ENCODE results near the gene SMIM24.

The SMIM24 gene

GRCh38 chr19:3507371-3508120 is 27.2 kb upstream of the SMIM24 start:
- peaks cover 42% of the 10 kb centered on the region for H3K4me1 Mint-ChIP-seq (ENCODE audit: low read depth)

GRCh38 chr19:3506384-3507340 is 26.3 kb upstream of the SMIM24 start:
- H3K4me3 Mint-ChIP-seq, result peak overlapping the region; percentile 89
- H3K27ac Mint-ChIP-seq, result peak overlapping the region; percentile 46
- peaks cover 3% of the 10 kb centered on the region for H3K36me3 Mint-ChIP-seq
- no peaks in the 10 kb centered on the region for H3K9me3 Mint-ChIP-seq (ENCODE audit: low read depth)
- no peaks in the 10 kb centered on the region for H3K27me3 Mint-ChIP-seq
- H3K4me1 Mint-ChIP-seq (ENCODE audit: low read depth), result peaks cover 42% of the 10 kb centered on the region

More at GRCh38 chr19:3507371-3508120, 27.2 kb upstream of the SMIM24 start:
- Mint-ChIP-seq H3K36me3 (peaks cover 3% of the 10 kb centered on the region), H3K27me3 (no peaks in the 10 kb centered on the region), H3K4me3 (peak overlapping the region; percentile 89), H3K27ac (peak overlapping the region; percentile 46), H3K9me3 (ENCODE audit: low read depth) (no peaks in the 10 kb centered on the region)

- H3K27ac Mint-ChIP-seq, result peak within 1 kb of the TSS; percentile 98
- peaks cover 42% of the 10 kb centered on the region for H3K4me1 Mint-ChIP-seq (ENCODE audit: low read depth)
- no peaks in the 10 kb centered on the region for H3K27me3 Mint-ChIP-seq
- H3K36me3 Mint-ChIP-seq, result peaks cover 3% of the 10 kb centered on the region
- H3K9me3 Mint-ChIP-seq (ENCODE audit: low read depth), result no peaks in the 10 kb centered on the region
- peak within 1 kb of the TSS; percentile 97 for H3K4me3 Mint-ChIP-seq
Measured at GRCh38 chr19:3505598-3506383, 25.5 kb upstream of the SMIM24 start, which contains the start of gene FZR1. Gene FZR1 (plus strand): TSS chr19:3506311. CDS start chr19:3522990, 16,679 bp downstream.

- Mint-ChIP-seq H3K36me3 (peaks cover 3% of the 10 kb centered on the region), H3K4me1 (ENCODE audit: low read depth) (peaks cover 43% of the 10 kb centered on the region), H3K4me3 (peak overlapping the region; percentile 97), H3K27me3 (no peaks in the 10 kb centered on the region), H3K27ac (peak overlapping the region; percentile 98), H3K9me3 (ENCODE audit: low read depth) (no peaks in the 10 kb centered on the region)
Measured at GRCh38 chr19:3504735-3505134, 24.4 kb upstream of the SMIM24 start.

DNA sequence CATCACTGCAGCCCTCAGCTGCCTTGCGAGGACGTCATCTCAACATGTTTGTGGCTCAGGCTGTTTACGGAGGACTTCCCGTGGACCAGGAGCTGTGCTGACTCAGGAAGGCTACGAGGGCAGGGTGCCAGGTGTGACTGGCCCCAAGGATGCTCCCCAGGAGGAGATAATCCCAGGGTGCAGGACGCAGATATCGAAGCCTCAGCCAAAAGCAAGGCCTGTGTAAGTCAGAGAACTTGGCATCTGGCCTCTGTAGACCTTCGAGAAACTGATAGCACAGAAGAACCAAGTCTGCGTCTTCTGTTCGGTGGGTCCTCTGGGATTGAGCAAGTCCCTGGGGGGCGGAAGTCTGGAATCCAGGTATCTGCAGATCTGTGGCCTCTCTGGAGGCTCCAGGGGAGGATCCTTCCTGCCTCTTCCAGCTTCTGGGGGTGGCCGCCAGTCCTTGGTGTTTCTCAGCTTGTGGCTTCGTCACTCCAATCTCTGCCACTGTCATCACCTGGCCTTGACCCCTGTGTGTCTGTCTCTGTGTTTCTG is 22.8 kb upstream of the SMIM24 start:
- H3K9me3 Mint-ChIP-seq (ENCODE audit: low read depth), result no peaks in the 10 kb centered on the region
- peaks cover 3% of the 10 kb centered on the region for H3K36me3 Mint-ChIP-seq
- H3K27ac Mint-ChIP-seq, result no peak overlapping the region
- no peak overlapping the region for H3K4me3 Mint-ChIP-seq
- peaks cover 41% of the 10 kb centered on the region for H3K4me1 Mint-ChIP-seq (ENCODE audit: low read depth)
- H3K27me3 Mint-ChIP-seq, result no peaks in the 10 kb centered on the region

- Mint-ChIP-seq H3K27ac (no peak overlapping the region), H3K36me3 (peaks cover 5% of the 10 kb centered on the region), H3K27me3 (no peaks in the 10 kb centered on the region), H3K4me3 (no peak overlapping the region), H3K4me1 (ENCODE audit: low read depth) (peaks cover 36% of the 10 kb centered on the region), H3K9me3 (ENCODE audit: low read depth) (no peaks in the 10 kb centered on the region)
Measured at GRCh38 chr19:3501780-3502179, 21.5 kb upstream of the SMIM24 start.

- H3K27me3 Mint-ChIP-seq, result no peaks in the 10 kb centered on the region
- H3K9me3 Mint-ChIP-seq (ENCODE audit: low read depth), result no peaks in the 10 kb centered on the region
- H3K36me3 Mint-ChIP-seq, result peaks cover 5% of the 10 kb centered on the region
- peak within 1 kb of the TSS; percentile 90 for H3K4me3 Mint-ChIP-seq
- peak within 1 kb of the TSS; percentile 97 for H3K27ac Mint-ChIP-seq
- H3K4me1 Mint-ChIP-seq (ENCODE audit: low read depth), result peaks cover 31% of the 10 kb centered on the region
Measured at GRCh38 chr19:3500429-3501101, 20.2 kb upstream of the SMIM24 start, which contains the start of gene DOHH. Gene DOHH (minus strand): TSS chr19:3500674. CDS start chr19:3496814, 3,860 bp downstream.

GRCh38 chr19:3499738-3500428 is 19.6 kb upstream of the SMIM24 start:
- Mint-ChIP-seq H3K4me1 (ENCODE audit: low read depth) (peaks cover 29% of the 10 kb centered on the region), H3K27me3 (no peaks in the 10 kb centered on the region), H3K9me3 (ENCODE audit: low read depth) (no peaks in the 10 kb centered on the region), H3K36me3 (peaks cover 5% of the 10 kb centered on the region), H3K4me3 (peak overlapping the region; percentile 90), H3K27ac (peak overlapping the region; percentile 97)

- Mint-ChIP-seq H3K27me3 (no peaks in the 10 kb centered on the region), H3K4me1 (ENCODE audit: low read depth) (peaks cover 26% of the 10 kb centered on the region), H3K27ac (no peak overlapping the region), H3K9me3 (ENCODE audit: low read depth) (no peaks in the 10 kb centered on the region), H3K36me3 (peaks cover 5% of the 10 kb centered on the region), H3K4me3 (peak overlapping the region; percentile 52)
Measured at GRCh38 chr19:3497757-3498520, 17.6 kb upstream of the SMIM24 start.

DNA sequence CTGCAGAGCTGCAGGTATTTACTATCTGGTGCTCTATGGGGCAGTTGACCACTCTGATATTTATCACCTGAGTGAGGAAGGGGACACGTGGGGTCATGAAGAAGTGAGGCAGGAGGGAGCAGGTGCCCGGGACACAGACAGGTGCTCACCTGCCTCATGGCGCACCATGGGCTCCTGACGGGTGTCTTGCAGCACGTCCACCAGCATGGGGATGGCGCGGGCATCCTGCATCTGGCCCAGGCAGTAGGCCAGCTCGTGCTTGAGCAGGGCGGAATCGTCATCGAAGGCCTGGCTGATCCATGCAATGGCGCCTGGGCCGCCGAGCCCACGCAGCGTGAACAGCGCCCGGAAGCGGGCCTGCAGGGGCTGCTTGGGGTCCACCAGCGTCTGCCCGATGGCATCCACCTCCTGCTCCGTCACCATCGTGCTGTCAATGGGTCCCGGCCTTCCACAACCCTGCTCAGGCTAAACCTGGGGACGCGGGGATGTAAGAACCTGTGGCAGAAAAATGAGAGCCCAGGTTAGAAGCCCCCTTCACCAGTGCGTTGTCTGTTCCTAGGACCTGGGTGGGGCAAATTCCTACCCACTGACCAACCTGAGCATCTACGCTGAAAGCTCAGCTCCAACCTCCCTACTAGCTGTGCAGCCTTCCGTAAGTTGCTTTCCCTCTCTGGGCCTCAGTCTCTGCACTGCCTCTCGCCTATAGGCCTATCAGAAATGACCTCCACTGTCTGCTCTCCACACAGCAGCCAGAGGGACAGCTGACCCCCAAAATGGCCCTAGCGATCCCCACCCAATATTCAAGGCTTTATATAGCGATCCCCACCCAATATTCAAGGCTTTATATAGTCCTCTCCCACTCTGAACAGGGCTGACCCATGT is 16.3 kb upstream of the SMIM24 start:
- Mint-ChIP-seq H3K36me3 (peaks cover 5% of the 10 kb centered on the region), H3K27ac (no peak overlapping the region), H3K4me1 (ENCODE audit: low read depth) (peaks cover 26% of the 10 kb centered on the region), H3K9me3 (ENCODE audit: low read depth) (no peaks in the 10 kb centered on the region), H3K4me3 (no peak overlapping the region), H3K27me3 (no peaks in the 10 kb centered on the region)

GRCh38 chr19:3494559-3494958 is 14.2 kb upstream of the SMIM24 start:
- no peaks in the 10 kb centered on the region for H3K9me3 Mint-ChIP-seq (ENCODE audit: low read depth)
- H3K27ac Mint-ChIP-seq, result no peak overlapping the region
- H3K27me3 Mint-ChIP-seq, result no peaks in the 10 kb centered on the region
- peaks cover 16% of the 10 kb centered on the region for H3K4me1 Mint-ChIP-seq (ENCODE audit: low read depth)
- H3K36me3 Mint-ChIP-seq, result peaks cover 5% of the 10 kb centered on the region
- no peak overlapping the region for H3K4me3 Mint-ChIP-seq

GRCh38 chr19:3494051-3494450 is 13.7 kb upstream of the SMIM24 start:
- Mint-ChIP-seq H3K9me3 (ENCODE audit: low read depth) (no peaks in the 10 kb centered on the region), H3K27me3 (no peaks in the 10 kb centered on the region), H3K36me3 (peaks cover 4% of the 10 kb centered on the region), H3K4me1 (ENCODE audit: low read depth) (peaks cover 13% of the 10 kb centered on the region), H3K4me3 (no peak overlapping the region), H3K27ac (no peak overlapping the region)
